ENCODE results near the gene EFCAB8.
"Not testable (repeated sequence)": the region's sequence is repeated elsewhere in the genome, so short reads cannot be mapped to it uniquely, and the experiment has no call there.

The EFCAB8 gene

GRCh38 chr20:32841174-32841573, 17.5 kb upstream of the EFCAB8 start:
- no peak for DNase-seq (ENCODE audit: low spot score)

- DNase-seq (ENCODE audit: low spot score): no peak
These were observed 17.1 kb upstream of the EFCAB8 start for GRCh38 chr20:32841632-32842031.

- no peak for DNase-seq (ENCODE audit: low spot score)
These were observed 15.8 kb upstream of the EFCAB8 start for GRCh38 chr20:32842688-32843524.

GRCh38 chr20:32845786-32846185, 12.9 kb upstream of the EFCAB8 start:
- DNase-seq (ENCODE audit: low spot score): no peak

- DNase-seq (ENCODE audit: low spot score): no peak
These were observed 11.9 kb upstream of the EFCAB8 start for GRCh38 chr20:32846852-32847251.

- no peak for DNase-seq (ENCODE audit: low spot score)
These were observed 10.8 kb upstream of the EFCAB8 start for GRCh38 chr20:32847964-32848363.

GRCh38 chr20:32848846-32849245, 9.9 kb upstream of the EFCAB8 start:
- no peak for DNase-seq (ENCODE audit: low spot score)

- DNase-seq (ENCODE audit: low spot score): no peak
These were observed 9.1 kb upstream of the EFCAB8 start for GRCh38 chr20:32849577-32849976.

- no peak for DNase-seq (ENCODE audit: low spot score)
These were observed 3.3 kb upstream of the EFCAB8 start for GRCh38 chr20:32855387-32855786.

- no peak for DNase-seq (ENCODE audit: low spot score)
These were observed 534 bp upstream of the EFCAB8 start for GRCh38 chr20:32858189-32858588.

- no peak for DNase-seq (ENCODE audit: low spot score)
These were observed 2.7 kb downstream of the EFCAB8 start for GRCh38 chr20:32861446-32861845.

- no peak for DNase-seq (ENCODE audit: low spot score)
These were observed 10.8 kb downstream of the EFCAB8 start for GRCh38 chr20:32869562-32869961.

- not testable (repeated sequence) for DNase-seq (ENCODE audit: low spot score)
These were observed 11.8 kb downstream of the EFCAB8 start for GRCh38 chr20:32870526-32870925.

- DNase-seq (ENCODE audit: low spot score): no peak
These were observed 12.3 kb downstream of the EFCAB8 start for GRCh38 chr20:32870985-32871384.

GRCh38 chr20:32871627-32872160, 13.0 kb downstream of the EFCAB8 start:
- DNase-seq (ENCODE audit: low spot score): no peak

GRCh38 chr20:32872266-32872665, 13.5 kb downstream of the EFCAB8 start:
- no peak for DNase-seq (ENCODE audit: low spot score)

- DNase-seq (ENCODE audit: low spot score): no peak
These were observed 16.9 kb downstream of the EFCAB8 start for GRCh38 chr20:32875673-32876072.

GRCh38 chr20:32877507-32877906, 18.8 kb downstream of the EFCAB8 start:
- DNase-seq (ENCODE audit: low spot score): no peak

- DNase-seq (ENCODE audit: low spot score): no peak
These were observed 20.1 kb downstream of the EFCAB8 start for GRCh38 chr20:32878820-32879219.

GRCh38 chr20:32879538-32879937, 20.8 kb downstream of the EFCAB8 start:
- DNase-seq (ENCODE audit: low spot score): no peak

- DNase-seq (ENCODE audit: low spot score): no peak
These were observed 21.9 kb downstream of the EFCAB8 start for GRCh38 chr20:32880635-32881034.

GRCh38 chr20:32883081-32883480, 24.4 kb downstream of the EFCAB8 start:
- no peak for DNase-seq (ENCODE audit: low spot score)

- no peak for DNase-seq (ENCODE audit: low spot score)
These were observed 26.5 kb downstream of the EFCAB8 start for GRCh38 chr20:32885185-32885584.

GRCh38 chr20:32885952-32886351, 27.2 kb downstream of the EFCAB8 start:
- DNase-seq (ENCODE audit: low spot score): no peak
